ENCODE results near the gene ENOX1.

DNA sequence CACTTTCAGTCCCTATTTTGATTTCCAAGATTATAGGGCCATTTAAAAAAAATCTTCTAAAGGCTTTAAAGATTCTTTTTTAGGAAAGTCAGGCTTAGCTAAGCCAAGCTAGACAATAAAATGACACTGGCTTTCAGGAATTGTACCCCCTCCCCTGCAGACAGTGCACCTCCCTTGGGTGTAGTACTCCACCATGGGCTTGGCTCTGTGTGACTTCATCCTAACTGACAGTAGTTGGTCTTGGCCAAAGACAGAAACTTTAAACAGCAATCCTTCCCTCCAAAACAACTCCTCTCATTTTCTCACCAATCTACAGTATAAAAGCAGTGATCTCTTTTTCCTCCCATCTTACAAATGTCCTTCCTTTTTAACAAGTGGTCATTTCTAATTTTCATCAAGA lies 480.4 kb downstream of the ENOX1 start:
- TF ChIP-seq POLR2AphosphoS5 (IDR thresholded peaks at IDR 0.05; ENCODE audit: borderline replicate concordance, low read depth, low read length): no peak
- TF ChIP-seq EZH2 (IDR thresholded peaks at IDR 0.05): no peak

Measured in SK-N-MC (cell line).